GM04504 (cell line): ENCODE results near the gene HIVEP3.

Experiments used
- DNase-seq: peaks from one replicate; pipeline ENCODE4 v3.0.0-alpha.2; 2012; ENCODE audit warnings: low read depth

HIVEP3 gene

GRCh38 chr1:41758500-41758899, 160.2 kb downstream of the HIVEP3 start:
- DNase-seq: no peak

DNA sequence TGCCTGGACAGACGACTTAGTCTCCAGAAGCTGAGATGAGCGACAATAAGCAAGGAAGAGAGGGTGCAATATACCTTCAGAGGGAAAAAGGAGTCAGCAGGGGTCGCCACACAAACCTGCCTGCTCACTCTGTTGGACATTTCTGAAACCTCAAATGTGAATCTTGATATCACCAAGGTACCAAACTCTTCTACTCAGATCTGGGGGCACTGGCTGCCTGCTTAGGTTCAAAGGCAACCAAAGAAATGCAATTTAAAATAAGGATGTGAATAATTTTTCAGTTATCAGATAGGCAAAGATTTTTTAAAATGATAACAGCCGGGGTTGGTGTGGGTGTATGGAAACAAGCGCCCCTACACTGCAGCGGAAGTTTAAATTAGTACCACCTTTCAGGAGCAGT, 164.2 kb downstream of the HIVEP3 start:
- DNase-seq: no peak

DNA sequence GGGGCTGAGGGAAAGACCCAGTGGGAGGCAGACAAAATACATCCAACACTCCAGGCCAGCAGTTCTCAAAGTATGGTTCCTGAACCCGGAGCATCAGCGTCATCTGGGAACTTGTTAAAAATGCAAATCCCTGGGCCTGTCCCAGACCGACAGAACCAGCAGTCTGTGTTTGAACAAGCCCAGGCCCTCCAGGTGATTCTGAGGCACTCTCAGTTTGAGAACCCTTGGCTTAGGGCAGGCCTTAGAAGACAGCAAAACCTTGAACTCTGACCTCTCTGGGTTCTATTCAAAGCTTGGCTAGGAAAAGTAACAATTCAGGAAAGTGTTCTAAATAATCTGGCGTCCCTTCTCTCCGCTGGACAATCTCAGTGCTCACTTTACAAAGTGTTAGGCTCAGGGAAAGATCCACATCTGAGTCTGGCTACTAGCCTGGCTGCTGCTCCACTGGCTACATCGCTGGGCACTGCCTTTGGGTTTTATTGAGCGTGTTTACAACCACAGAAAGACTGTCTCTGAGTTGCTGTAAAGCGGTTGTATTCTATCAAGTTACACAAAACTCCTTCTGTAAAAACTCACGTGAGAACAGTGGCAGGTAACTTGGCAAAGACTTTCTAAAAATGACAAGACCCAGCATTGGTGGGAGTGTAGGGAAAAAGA, 166.1 kb downstream of the HIVEP3 start:
- no peak for DNase-seq

DNA sequence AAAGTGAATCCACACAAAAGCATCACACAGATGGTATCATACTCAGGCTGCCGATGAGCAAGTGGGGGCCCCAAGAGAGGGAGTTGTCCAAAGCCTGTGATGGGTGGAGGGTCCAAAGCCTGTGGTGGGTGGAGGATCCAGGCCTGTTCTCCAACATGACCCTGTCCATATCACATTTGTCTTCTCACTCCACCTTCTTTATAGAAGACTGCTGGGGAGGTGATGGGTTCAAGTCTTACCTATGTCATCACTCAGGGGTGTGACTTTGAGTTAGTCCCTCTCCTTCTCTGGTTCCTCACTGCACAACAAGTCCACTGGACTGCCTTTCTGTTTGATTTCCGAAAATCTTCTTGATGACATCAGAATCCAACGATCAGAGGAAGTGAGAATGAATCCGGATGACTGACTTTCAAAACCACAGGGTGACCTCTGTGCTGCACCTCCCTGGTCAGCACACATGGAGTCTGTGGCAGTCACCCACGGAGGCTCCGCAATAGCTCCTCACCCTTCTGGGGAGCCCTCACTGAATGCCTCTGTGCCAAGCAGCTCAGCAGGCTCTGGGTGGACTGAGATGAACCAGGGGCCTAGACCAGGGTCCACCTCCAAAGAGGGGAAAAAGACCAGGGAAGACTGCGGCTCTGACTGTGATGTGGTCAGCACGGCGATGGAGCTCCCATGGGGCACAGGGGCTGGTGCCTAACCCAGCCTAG, 166.8 kb downstream of the HIVEP3 start:
- DNase-seq: no peak

- no peak for DNase-seq
Measured at GRCh38 chr1:41749991-41750745, 168.6 kb downstream of the HIVEP3 start.

DNA sequence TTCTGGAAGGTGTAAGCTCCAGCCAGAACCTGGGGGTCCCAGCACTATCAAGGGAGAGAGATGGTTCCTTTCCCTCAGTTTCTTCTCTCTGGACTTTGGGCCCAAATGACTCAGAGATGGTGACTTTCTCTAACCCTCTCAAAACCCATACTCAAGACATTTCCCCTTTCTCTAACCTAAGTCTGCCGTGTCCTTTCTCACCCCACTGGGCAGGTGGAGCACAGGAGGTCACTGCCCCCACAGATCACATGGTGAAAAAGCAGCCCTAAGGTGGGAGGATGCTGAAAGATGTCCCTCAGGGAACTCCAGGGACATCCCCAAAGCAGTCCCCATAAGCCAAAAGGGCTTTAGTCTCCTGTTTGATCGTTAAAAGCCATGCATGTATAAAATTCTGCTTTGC, 173.7 kb downstream of the HIVEP3 start:
- DNase-seq: no peak

GRCh38 chr1:41743366-41743765, 175.4 kb downstream of the HIVEP3 start:
- DNase-seq: no peak

GRCh38 chr1:41742219-41742618, 176.5 kb downstream of the HIVEP3 start:
- DNase-seq: peak; percentile 71

- no peak for DNase-seq
Measured at GRCh38 chr1:41741244-41741643, 177.5 kb downstream of the HIVEP3 start.

- no peak for DNase-seq
Measured at GRCh38 chr1:41740630-41741239, 178.0 kb downstream of the HIVEP3 start.

DNA sequence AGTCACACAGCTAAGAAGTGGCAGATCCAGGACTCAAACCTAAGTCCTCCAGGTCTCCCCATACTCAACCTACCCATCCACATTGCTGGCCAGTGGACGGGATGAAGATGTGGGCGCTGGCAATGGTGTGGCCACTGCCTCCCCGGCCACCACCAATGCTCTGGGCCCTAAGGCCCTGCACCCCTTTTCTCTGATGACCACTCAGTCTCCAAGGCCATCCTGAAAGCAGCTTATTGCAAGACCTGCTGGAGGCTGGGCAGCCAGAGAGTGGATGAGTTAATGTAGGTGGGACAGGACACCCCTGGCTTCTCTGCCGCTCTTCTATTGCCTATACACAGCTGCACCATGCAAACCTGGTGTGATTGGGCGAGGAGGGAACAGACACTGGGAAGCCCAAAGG, 178.7 kb downstream of the HIVEP3 start:
- no peak for DNase-seq

DNA sequence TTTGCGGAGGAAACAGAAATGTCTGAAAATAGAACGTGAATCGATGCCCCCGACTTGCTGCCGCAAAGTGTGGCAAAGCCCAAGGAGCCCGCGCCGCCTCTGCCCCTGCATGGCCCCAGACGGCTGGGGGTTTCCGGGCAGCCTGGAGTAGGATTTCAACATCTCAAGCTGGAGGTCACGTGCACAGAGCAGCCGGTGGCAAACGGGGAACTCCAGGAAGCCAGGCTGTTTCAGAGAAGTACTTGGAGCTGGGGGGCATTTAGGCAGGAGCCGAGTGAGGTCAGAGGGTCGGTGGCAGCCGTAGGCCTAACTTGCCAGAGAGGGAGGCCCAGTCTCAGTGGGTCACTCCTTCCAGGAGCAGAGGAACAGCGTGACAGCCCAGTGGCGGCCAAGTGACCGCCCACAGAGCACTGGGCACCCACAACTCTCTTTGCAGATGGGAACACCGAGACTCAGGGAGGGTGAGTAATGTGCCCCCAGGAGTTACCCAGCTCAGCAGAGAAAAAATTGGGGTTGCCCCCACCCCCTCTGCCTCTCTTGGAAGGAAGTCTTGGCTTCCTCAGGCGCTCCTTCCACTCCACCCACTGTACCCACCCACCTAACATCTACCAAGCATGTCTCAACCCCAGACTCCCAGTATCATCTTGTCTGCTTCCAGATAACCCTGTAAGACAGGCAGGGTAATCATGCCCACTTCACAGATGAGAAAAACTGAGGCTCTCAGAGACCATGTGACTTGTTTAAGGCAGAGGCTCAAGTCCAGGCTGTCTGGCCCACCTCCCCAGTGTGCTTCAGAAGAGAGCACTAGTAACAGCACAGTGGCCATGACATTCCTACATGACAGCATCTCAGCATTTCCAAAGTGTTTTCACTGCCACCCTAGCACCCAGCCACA, 179.4 kb downstream of the HIVEP3 start:
- peak; percentile 52 for DNase-seq

GRCh38 chr1:41738475-41738874, 180.2 kb downstream of the HIVEP3 start:
- no peak for DNase-seq

DNA sequence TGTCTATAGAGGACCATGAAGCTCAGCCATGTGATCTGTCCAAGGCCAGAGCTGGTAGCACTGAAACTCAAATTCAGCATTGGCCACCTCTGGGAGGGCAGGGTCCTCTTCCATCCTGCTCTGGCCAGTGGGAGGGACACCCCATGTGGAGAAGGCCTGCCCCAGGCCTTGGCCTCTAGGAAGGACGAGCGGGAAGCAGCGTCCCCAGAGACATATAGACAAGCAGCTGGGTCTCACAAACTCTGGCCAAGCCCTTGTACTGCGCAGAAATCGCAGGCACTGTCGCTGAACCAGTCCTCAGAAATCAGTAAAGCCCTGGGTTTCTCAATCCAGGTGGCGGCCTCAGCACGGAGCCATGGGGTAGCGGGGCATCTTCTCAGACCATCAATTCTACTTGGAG, 180.7 kb downstream of the HIVEP3 start:
- no peak for DNase-seq

DNA sequence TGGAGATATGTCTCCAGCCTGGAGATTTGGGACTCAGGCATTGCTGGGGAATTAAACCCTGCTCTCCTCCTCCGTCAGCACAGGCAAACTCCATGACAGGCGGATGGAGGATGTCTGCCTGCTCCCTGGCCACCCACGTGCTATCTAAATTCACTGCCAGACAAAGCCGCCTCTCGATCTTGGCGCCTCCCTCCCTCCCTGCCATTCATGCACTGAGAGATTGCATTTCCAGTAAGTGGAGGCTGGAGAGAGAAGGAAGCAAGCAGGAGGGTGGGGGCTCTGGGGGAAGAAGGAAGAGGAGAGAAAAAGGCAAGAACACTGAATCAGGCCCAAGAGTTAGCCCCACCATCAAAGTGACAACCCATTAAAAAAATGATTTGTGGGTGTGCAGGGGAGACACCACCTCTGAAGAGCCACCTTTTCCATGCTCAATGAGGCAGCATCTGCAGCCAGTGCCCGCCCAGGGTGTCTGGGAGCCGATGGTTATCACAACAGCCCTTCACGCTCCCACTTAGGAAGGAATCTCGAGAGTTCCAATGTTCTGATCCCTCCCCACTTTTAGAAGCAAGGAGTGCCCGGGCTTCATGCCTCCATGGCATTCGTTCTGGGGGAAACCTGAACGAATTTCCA, 183.0 kb downstream of the HIVEP3 start:
- DNase-seq: no peak

DNA sequence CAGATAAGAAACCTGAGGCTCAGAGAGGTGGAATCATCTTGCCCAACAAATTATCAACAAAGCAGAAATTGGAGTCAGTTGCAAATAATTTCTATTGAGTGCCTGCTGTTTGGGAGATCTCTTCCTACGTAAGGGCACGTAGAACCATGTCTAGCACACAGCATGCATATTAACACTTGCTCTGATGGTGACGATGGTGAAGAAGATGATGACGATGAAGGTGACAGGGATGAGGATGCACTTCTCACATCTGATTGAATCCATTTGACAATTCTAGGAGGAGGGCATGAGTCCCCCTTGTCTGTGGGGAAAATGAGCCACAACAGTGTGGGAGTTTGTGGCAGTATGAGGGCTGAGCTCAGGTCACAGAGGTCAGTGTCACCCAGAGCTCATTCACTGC, 183.6 kb downstream of the HIVEP3 start:
- DNase-seq: no peak

DNA sequence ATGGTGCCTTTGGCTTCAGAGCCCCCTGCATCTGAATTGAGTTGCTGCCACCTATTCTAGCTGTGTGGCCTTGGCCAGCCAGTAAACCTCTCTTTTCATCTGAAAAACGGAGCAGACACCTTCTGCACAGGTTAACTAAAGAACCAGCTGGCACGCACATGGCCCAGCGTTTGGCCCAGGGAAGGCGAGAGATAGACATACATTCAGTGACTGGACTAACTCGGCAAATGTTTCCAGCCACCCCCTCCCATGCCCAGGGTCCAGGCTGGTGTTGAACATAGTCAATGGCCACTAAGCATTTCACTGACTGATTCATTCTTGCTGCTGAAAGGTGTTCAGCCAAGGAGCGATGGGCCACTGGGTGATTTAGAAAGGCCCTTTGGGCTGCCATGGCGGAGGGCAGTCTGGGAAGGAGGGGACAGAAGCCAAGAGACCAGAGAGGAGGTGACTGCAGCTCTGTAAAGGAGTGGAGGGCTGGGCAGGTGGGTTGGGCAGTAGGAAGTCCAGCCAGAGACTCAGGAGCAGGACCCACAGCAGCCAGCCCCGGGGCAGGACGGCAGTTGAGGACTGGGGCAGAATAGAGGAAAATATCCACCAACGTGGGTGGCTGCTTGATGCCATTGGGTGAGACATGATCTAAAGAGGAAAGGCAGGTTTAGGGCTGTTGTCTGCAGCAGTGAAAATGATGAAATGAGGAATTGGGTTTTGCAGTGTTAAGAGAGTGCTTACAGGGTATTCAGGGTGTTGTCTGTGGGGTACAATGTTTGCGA, 184.3 kb downstream of the HIVEP3 start:
- DNase-seq: no peak

- DNase-seq: no peak
Measured at GRCh38 chr1:41733725-41734124, 185.0 kb downstream of the HIVEP3 start.

- no peak for DNase-seq
Measured at GRCh38 chr1:41733021-41733420, 185.7 kb downstream of the HIVEP3 start.

- DNase-seq: no peak
Measured at GRCh38 chr1:41731516-41732030, 187.1 kb downstream of the HIVEP3 start.
